Endodermal cell (in vitro differentiated cells): ENCODE data around the gene XIRP2. TPM values are rescaled to one million over a fixed set of nuclear protein-coding genes. Genes with fewer than 3 reads are reported as not detected.

Source experiments
- DNase-seq: peaks from one replicate; pipeline ENCODE4 v3.0.0-alpha.2; 2017
- H3K27ac ChIP-seq: 2 replicates; pipeline ENCODE4 v1.5.1; 2013; ENCODE audit warnings: mild to moderate bottlenecking, low read depth, low read length, moderate library complexity
- H3K27me3 ChIP-seq: 2 replicates; pipeline ENCODE4 v1.6.1; 2013; ENCODE audit warnings: mild to moderate bottlenecking, low read length, moderate library complexity; ENCODE audit not compliant: insufficient read depth, control insufficient read depth, poor library complexity, severe bottlenecking
- H3K36me3 ChIP-seq: 2 replicates; pipeline ENCODE4 v1.7.0; 2013; ENCODE audit warnings: mild to moderate bottlenecking, low read length, moderate library complexity; ENCODE audit not compliant: control insufficient read depth, insufficient read depth
- H3K4me1 ChIP-seq: one replicate; pipeline ENCODE4 v1.7.0; 2013; ENCODE audit warnings: low read length; ENCODE audit not compliant: control insufficient read depth, insufficient read depth
- H3K4me3 ChIP-seq: 2 replicates; pipeline ENCODE4 v1.5.1; 2013; ENCODE audit warnings: mild to moderate bottlenecking, low read length, moderate library complexity
- H3K9ac ChIP-seq: 2 replicates; pipeline ENCODE4 v1.6.1; 2013; ENCODE audit warnings: mild to moderate bottlenecking, low read length, moderate library complexity; ENCODE audit not compliant: poor library complexity, severe bottlenecking; ENCODE audit errors: extremely low read depth
- H3K9me3 ChIP-seq: 2 replicates; pipeline ENCODE4 v1.6.1; 2013; ENCODE audit warnings: mild to moderate bottlenecking, low read length, moderate library complexity; ENCODE audit not compliant: control insufficient read depth
- H3K27ac Mint-ChIP-seq: 2 replicates; pipeline ENCODE4 v1.8.0; 2020; ENCODE audit warnings: mixed read lengths
- H3K27me3 Mint-ChIP-seq: 2 replicates; pipeline ENCODE4 v1.8.0; 2021; ENCODE audit warnings: mild to moderate bottlenecking, mixed read lengths; ENCODE audit not compliant: insufficient read depth
- H3K36me3 Mint-ChIP-seq: 2 replicates; pipeline ENCODE4 v1.8.0; 2020; ENCODE audit warnings: low read depth, mixed read lengths
- H3K4me1 Mint-ChIP-seq: 2 replicates; pipeline ENCODE4 v1.8.0; 2020; ENCODE audit warnings: mixed read lengths
- H3K4me3 Mint-ChIP-seq: 2 replicates; pipeline ENCODE4 v1.8.0; 2020; ENCODE audit warnings: mild to moderate bottlenecking, moderate library complexity, mixed read lengths
- H3K9me3 Mint-ChIP-seq: 2 replicates; pipeline ENCODE4 v1.8.0; 2020; ENCODE audit warnings: mild to moderate bottlenecking, mixed read lengths
- CTCF ChIP-seq: fragments of 200-600 bp; sonication (generic); conservative IDR thresholded peaks from 2 replicates; pipeline ENCODE4 v1.5.0; 2021; ENCODE audit warnings: antibody characterized with exemption, mild to moderate bottlenecking
- WGBS, 2 experiments: methylation state at CpG; one replicate each; pipeline versions ENCODE4 v1.1.5 to v1.1.7; 2013; ENCODE audit warnings: missing lambda C conversion rate in 2 of 2, mixed read lengths in 1 of 2; ENCODE audit not compliant: insufficient coverage in 1 of 2, insufficient read length in 1 of 2; 5-methylcytosine and 5-hydroxymethylcytosine counted together
- total RNA-seq, 2 donors: library from RNA; stranded (reverse); fragmentation: NEBNext Ultra II Directional in 1 of 2; extraction: Animal tissue kit (Norgen Biotek cat#: 25700) in 1 of 2; gene quantifications; 2 replicates in 1 of 2; 3 replicates in 1 of 2; pipeline ENCODE4 v1.2.1, GENCODE V29; 2021

Gene XIRP2
- total RNA-seq, 2 donors from 2014 or later, result not detected

- DNase-seq, result no peak
- Histone ChIP-seq H3K9me3 (no peaks in the 10 kb centered on the region), H3K27me3 (no peaks in the 10 kb centered on the region), H3K4me3 (no peak overlapping the region), H3K4me1 (no peaks in the 10 kb centered on the region), H3K36me3 (no peaks in the 10 kb centered on the region), H3K9ac (no peak overlapping the region), H3K27ac (no peak overlapping the region)
- Mint-ChIP-seq H3K27me3 (no peaks in the 10 kb centered on the region), H3K4me3 (no peak overlapping the region), H3K4me1 (no peaks in the 10 kb centered on the region), H3K36me3 (no peaks in the 10 kb centered on the region), H3K27ac (no peak overlapping the region), H3K9me3 (no peaks in the 10 kb centered on the region)
- TF ChIP-seq CTCF, result no peak
Measured at GRCh38 chr2:167005096-167005495, 116.8 kb downstream of the XIRP2 start.

GRCh38 chr2:167013227-167013626 lies 124.9 kb downstream of the XIRP2 start:
- H3K9me3 ChIP-seq, result no peaks in the 10 kb centered on the region
- DNase-seq, result no peak
- no peak for TF ChIP-seq CTCF
- H3K9ac ChIP-seq, result no peak overlapping the region
- Mint-ChIP-seq H3K27me3 (no peaks in the 10 kb centered on the region), H3K36me3 (no peaks in the 10 kb centered on the region), H3K9me3 (no peaks in the 10 kb centered on the region), H3K27ac (no peak overlapping the region), H3K4me1 (no peaks in the 10 kb centered on the region), H3K4me3 (no peak overlapping the region)
- H3K36me3 ChIP-seq, result no peaks in the 10 kb centered on the region
- H3K27ac ChIP-seq, result no peak overlapping the region
- 94 to 100% methylated on average over 1 of the region's 1 CpG for WGBS, 2 experiments
- no peaks in the 10 kb centered on the region for H3K27me3 ChIP-seq
- no peak overlapping the region for H3K4me3 ChIP-seq
- H3K4me1 ChIP-seq, result no peaks in the 10 kb centered on the region

- Histone ChIP-seq H3K4me3 (no peak overlapping the region), H3K9ac (no peak overlapping the region)
- no peaks in the 10 kb centered on the region for H3K4me1 Mint-ChIP-seq
Measured at GRCh38 chr2:167015806-167016205, 127.5 kb downstream of the XIRP2 start.

More at GRCh38 chr2:167015806-167016205, 127.5 kb downstream of the XIRP2 start:
- DNase-seq, result no peak
- Mint-ChIP-seq H3K27ac (no peak overlapping the region), H3K4me3 (no peak overlapping the region), H3K36me3 (no peaks in the 10 kb centered on the region), H3K9me3 (no peaks in the 10 kb centered on the region), H3K27me3 (no peaks in the 10 kb centered on the region)
- Histone ChIP-seq H3K27me3 (no peaks in the 10 kb centered on the region), H3K27ac (no peak overlapping the region), H3K9me3 (no peaks in the 10 kb centered on the region), H3K36me3 (no peaks in the 10 kb centered on the region), H3K4me1 (no peaks in the 10 kb centered on the region)
- 84 to 89% methylated on average over 3 of the region's 3 CpGs for WGBS, 2 experiments
- no peak for TF ChIP-seq CTCF
